ENCODE results near the gene SGSM1. TPM values are rescaled to one million over a fixed set of nuclear protein-coding genes. Genes with fewer than 3 reads are reported as not detected.

SGSM1 gene
- total and polyA plus RNA-seq, 9 donors = 0.08 to 0.76 (median 0.17) TPM

DNA sequence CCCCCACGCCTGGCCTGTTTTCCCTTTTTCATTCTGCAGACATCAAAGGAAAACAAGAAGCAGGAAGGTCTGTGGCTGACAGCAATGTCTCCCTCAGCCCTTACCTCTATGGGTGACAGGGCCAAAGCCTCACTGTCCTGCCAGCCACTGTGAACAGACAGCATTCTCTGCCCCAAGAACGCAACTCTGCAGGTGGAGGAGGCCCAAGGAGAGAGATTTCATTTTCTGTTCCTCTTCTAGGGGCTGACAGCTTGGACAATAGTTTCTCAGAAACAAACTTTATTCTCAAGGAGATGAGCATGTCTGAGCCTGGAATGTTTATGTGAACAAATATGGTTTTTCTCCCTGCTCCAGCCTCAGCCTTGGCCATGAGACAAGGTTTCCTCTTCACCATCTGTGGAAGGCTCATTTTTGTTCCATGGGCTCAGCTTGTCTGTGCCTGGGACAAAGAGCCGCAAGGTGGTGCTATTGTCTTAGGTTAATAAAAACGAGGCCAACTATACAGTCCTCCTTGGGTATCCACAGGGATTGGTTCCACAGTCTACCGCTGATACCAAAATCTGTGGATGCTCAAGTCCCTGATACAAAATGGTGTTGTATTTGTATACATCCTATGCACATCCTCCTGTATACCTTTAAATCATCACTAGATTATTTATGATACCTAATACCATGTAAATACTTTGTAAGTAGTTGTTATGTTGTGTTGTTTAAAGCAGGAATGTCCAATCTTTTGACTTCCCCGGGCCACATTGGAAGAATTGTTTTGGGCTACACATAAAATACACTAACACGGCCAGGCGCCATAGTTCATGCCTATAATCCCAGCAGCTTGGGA lies 37.3 kb upstream of the SGSM1 start:
- Histone ChIP-seq H3K36me3 (ENCODE audit: control insufficient read depth, insufficient read depth, low read length) (no peaks in the 10 kb centered on the region), H3K9me3 (replicated peaks; ENCODE audit: control insufficient read depth, low read depth, low read length) (peaks cover 2% of the 10 kb centered on the region), H3K27me3 (ENCODE audit: control insufficient read depth, insufficient read depth, low read length) (no peaks in the 10 kb centered on the region), H3K4me1 (ENCODE audit: control insufficient read depth, insufficient read depth, low read length) (peaks cover 12% of the 10 kb centered on the region), H3K27ac (ENCODE audit: low read length) (peak overlapping the region; percentile 65), H3K4me3 (ENCODE audit: low read length) (no peak overlapping the region)
- WGBS (ENCODE audit: insufficient coverage) = 75% methylated on average over 1 of the region's 8 CpGs
- peak; percentile 88 for DNase-seq

- WGBS (ENCODE audit: insufficient coverage) = 50% methylated on average over 4 of the region's 7 CpGs
- Histone ChIP-seq H3K4me1 (ENCODE audit: control insufficient read depth, insufficient read depth, low read length) (peaks cover 3% of the 10 kb centered on the region), H3K36me3 (ENCODE audit: control insufficient read depth, insufficient read depth, low read length) (no peaks in the 10 kb centered on the region), H3K27ac (ENCODE audit: low read length) (no peak overlapping the region), H3K4me3 (ENCODE audit: low read length) (no peak overlapping the region), H3K27me3 (ENCODE audit: control insufficient read depth, insufficient read depth, low read length) (no peaks in the 10 kb centered on the region), H3K9me3 (replicated peaks; ENCODE audit: control insufficient read depth, low read depth, low read length) (peaks cover 2% of the 10 kb centered on the region)
- peak; percentile 56 for DNase-seq
These were observed 33.4 kb upstream of the SGSM1 start for GRCh38 chr22:24772493-24773220.

DNA sequence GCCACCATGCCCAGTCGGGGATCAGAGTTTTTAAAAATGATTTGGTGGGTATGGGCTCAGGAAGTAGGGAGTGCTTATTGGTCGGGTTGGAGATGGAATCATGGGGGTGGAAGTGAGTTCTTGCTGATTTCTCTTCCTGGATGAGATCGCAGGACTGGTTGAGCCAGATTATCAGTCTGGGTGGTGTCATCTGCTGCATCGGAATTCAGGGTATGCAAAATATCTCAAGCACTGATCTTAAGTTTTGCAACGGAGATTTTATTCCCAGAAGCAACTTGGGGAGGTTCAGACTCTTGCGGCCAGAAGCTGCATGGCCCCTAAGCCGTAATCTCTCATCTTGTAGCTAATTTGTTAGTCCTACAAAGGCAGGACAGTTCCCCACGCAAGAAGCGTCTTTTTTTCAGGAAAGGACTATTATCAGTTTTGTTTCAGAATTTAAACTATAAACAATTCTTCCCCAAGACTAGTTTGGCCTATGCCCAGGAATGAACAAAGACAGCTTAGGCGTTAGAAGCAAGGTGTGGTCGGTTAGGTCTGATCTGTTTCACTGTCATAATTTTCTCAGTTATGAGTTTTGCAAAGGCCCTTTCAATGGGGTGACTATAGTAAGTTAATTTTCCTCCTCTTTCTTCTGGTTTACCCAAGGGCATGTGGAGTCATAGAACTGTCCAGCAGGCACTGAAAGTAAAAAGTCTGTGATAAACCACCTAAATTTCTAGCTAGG lies 30.1 kb upstream of the SGSM1 start:
- H3K36me3 ChIP-seq (ENCODE audit: control insufficient read depth, insufficient read depth, low read length) = no peaks in the 10 kb centered on the region
- DNase-seq = no peak
- 47% methylated on average over 5 of the region's 11 CpGs for WGBS (ENCODE audit: insufficient coverage)

GRCh38 chr22:24776525-24776924 lies 29.5 kb upstream of the SGSM1 start:
- H3K4me3 ChIP-seq (ENCODE audit: low read length) = no peak overlapping the region
- no peaks in the 10 kb centered on the region for H3K36me3 ChIP-seq (ENCODE audit: control insufficient read depth, insufficient read depth, low read length)
- 67% methylated on average over 3 of the region's 5 CpGs for WGBS (ENCODE audit: insufficient coverage)
- no peak overlapping the region for H3K27ac ChIP-seq (ENCODE audit: low read length)
- H3K27me3 ChIP-seq (ENCODE audit: control insufficient read depth, insufficient read depth, low read length) = no peaks in the 10 kb centered on the region
- DNase-seq = no peak
- no peaks in the 10 kb centered on the region for H3K9me3 ChIP-seq (replicated peaks; ENCODE audit: control insufficient read depth, low read depth, low read length)
- H3K4me1 ChIP-seq (ENCODE audit: control insufficient read depth, insufficient read depth, low read length) = no peaks in the 10 kb centered on the region

More for the DNA sequence above, 30.1 kb upstream of the SGSM1 start:
- no peaks in the 10 kb centered on the region for H3K27me3 ChIP-seq (ENCODE audit: control insufficient read depth, insufficient read depth, low read length)
- H3K4me1 ChIP-seq (ENCODE audit: control insufficient read depth, insufficient read depth, low read length) = no peaks in the 10 kb centered on the region
- no peaks in the 10 kb centered on the region for H3K9me3 ChIP-seq (replicated peaks; ENCODE audit: control insufficient read depth, low read depth, low read length)
- no peak overlapping the region for H3K4me3 ChIP-seq (ENCODE audit: low read length)
- H3K27ac ChIP-seq (ENCODE audit: low read length) = no peak overlapping the region

DNA sequence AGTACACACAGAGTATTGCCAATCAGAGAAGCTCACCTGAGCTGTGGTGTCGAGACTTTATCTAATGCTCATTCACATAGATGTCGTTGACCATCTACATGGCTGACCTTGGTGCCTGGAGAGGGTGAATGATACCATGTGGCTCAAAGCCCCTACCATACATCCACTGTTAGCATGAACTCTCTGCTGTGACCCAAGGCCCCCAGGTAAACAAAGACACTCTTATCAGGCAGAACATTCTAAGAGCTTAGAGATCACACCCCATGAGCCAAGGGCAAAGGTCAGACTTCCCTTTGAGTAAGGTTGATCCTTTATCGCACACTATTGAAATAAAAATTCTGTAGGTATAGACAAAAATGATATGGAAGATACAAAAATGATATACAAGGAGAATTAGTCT lies 16.5 kb upstream of the SGSM1 start:
- Histone ChIP-seq H3K36me3 (ENCODE audit: control insufficient read depth, insufficient read depth, low read length) (no peaks in the 10 kb centered on the region), H3K4me3 (ENCODE audit: low read length) (no peak overlapping the region), H3K27ac (ENCODE audit: low read length) (no peak overlapping the region), H3K27me3 (ENCODE audit: control insufficient read depth, insufficient read depth, low read length) (peaks cover 4% of the 10 kb centered on the region), H3K4me1 (ENCODE audit: control insufficient read depth, insufficient read depth, low read length) (no peaks in the 10 kb centered on the region), H3K9me3 (replicated peaks; ENCODE audit: control insufficient read depth, low read depth, low read length) (no peaks in the 10 kb centered on the region)
- 80% methylated on average over 1 of the region's 3 CpGs for WGBS (ENCODE audit: insufficient coverage)
- no peak for DNase-seq

DNA sequence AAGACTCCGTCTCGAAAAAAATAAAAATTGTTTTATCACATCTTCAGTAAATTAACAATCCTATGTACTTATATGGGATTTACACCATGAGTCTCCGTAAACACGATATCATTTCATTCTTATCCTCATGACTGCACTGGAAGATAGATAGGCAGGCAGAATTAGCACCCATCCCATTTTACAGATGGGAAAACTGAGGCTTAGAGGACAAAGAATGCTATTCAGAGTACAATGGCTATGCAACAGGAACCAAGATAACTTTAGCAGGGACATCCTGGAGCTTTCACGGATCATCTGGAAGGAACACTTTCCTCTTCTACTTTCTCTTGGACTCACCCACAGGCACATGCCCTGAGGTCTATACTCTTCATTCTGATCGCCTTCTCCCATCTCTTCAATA lies 14.6 kb upstream of the SGSM1 start:
- Histone ChIP-seq H3K4me1 (ENCODE audit: control insufficient read depth, insufficient read depth, low read length) (no peaks in the 10 kb centered on the region), H3K27ac (ENCODE audit: low read length) (no peak overlapping the region), H3K36me3 (ENCODE audit: control insufficient read depth, insufficient read depth, low read length) (no peaks in the 10 kb centered on the region), H3K27me3 (ENCODE audit: control insufficient read depth, insufficient read depth, low read length) (peaks cover 4% of the 10 kb centered on the region), H3K9me3 (replicated peaks; ENCODE audit: control insufficient read depth, low read depth, low read length) (no peaks in the 10 kb centered on the region), H3K4me3 (ENCODE audit: low read length) (no peak overlapping the region)
- 100% methylated on average over 1 of the region's 6 CpGs for WGBS (ENCODE audit: insufficient coverage)
- DNase-seq = no peak

DNA sequence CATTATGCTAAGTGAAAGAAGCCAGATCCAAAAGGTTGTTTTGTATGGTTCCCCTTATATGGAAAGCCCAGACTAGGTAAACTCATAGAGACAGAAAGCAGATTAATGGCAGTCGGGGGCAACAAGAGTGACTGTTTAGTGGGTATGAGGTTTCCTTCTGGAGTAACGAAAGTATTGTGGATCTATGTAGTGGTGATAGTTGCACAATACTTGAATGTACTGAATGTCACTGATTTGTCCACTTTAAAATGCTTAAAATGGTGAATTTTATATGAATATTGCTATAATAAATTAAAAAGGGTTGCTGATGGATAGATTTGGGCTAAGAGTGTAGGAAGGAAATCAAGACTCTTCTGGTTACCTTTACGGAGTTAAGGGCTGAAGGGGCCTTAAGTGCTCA lies 10.0 kb upstream of the SGSM1 start:
- Histone ChIP-seq H3K36me3 (ENCODE audit: control insufficient read depth, insufficient read depth, low read length) (no peaks in the 10 kb centered on the region), H3K9me3 (replicated peaks; ENCODE audit: control insufficient read depth, low read depth, low read length) (no peaks in the 10 kb centered on the region), H3K4me3 (ENCODE audit: low read length) (no peak overlapping the region), H3K27ac (ENCODE audit: low read length) (no peak overlapping the region), H3K27me3 (ENCODE audit: control insufficient read depth, insufficient read depth, low read length) (no peaks in the 10 kb centered on the region), H3K4me1 (ENCODE audit: control insufficient read depth, insufficient read depth, low read length) (no peaks in the 10 kb centered on the region)
- WGBS (ENCODE audit: insufficient coverage) = 69% methylated on average over 2 of the region's 3 CpGs
- no peak for DNase-seq

DNA sequence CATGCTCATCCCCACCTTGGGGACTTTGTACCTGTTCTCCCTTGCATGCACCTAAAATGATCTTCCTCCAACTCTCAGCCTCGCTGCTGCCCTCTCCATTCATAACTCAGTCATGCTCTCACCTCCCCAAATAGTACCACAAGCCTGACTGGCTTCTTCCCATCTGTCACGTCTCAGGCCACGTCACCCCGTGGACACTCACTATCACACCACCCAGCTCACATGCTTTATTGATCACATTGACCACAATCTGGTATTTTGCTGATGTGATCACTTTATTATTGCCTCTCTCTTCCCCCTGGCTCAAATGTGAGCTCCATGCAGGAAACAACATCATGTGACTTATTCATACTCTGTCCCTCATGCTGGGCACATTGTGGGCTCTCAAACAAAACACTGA lies 9.2 kb upstream of the SGSM1 start:
- no peaks in the 10 kb centered on the region for H3K36me3 ChIP-seq (ENCODE audit: control insufficient read depth, insufficient read depth, low read length)
- no peaks in the 10 kb centered on the region for H3K27me3 ChIP-seq (ENCODE audit: control insufficient read depth, insufficient read depth, low read length)
- DNase-seq = no peak
- H3K4me3 ChIP-seq (ENCODE audit: low read length) = no peak overlapping the region
- WGBS (ENCODE audit: insufficient coverage) = 61% methylated on average over 4 of the region's 4 CpGs
- no peak overlapping the region for H3K27ac ChIP-seq (ENCODE audit: low read length)
- no peaks in the 10 kb centered on the region for H3K9me3 ChIP-seq (replicated peaks; ENCODE audit: control insufficient read depth, low read depth, low read length)
- H3K4me1 ChIP-seq (ENCODE audit: control insufficient read depth, insufficient read depth, low read length) = no peaks in the 10 kb centered on the region

DNA sequence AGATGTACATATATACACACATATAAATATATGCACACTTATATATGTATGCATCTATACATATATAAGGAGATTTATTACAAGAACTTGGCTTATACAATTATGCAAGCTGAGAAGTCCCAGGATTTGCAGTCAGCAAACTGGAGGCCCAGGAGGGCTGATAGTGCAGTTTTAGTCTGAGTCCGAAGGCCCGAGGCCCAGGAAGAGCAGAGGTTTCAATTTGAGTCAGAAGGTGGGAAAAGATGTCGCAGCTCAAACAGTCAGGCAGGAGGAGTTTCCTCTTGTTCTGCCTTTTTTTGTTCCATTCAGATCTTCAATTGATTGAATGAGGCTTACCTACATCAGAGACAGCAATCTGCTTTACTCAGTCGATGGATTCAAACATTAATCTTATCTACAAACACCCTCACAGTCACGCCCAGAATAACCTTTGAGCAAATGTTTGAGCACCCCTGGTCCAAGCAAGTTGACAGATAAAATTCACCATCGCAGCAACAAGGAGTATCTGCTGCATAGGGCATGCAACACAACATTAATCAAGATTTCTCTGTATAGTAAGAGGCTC lies 4.0 kb upstream of the SGSM1 start:
- Histone ChIP-seq H3K4me1 (ENCODE audit: control insufficient read depth, insufficient read depth, low read length) (peaks cover 6% of the 10 kb centered on the region), H3K9me3 (replicated peaks; ENCODE audit: control insufficient read depth, low read depth, low read length) (no peaks in the 10 kb centered on the region), H3K27me3 (ENCODE audit: control insufficient read depth, insufficient read depth, low read length) (peaks cover 9% of the 10 kb centered on the region), H3K27ac (ENCODE audit: low read length) (no peak overlapping the region), H3K4me3 (ENCODE audit: low read length) (no peak overlapping the region), H3K36me3 (ENCODE audit: control insufficient read depth, insufficient read depth, low read length) (no peaks in the 10 kb centered on the region)
- 60% methylated on average over 1 of the region's 6 CpGs for WGBS (ENCODE audit: insufficient coverage)
- peak; percentile 57 for DNase-seq

GRCh38 chr22:24803064-24803542 lies 2.9 kb upstream of the SGSM1 start:
- Histone ChIP-seq H3K9me3 (replicated peaks; ENCODE audit: control insufficient read depth, low read depth, low read length) (no peaks in the 10 kb centered on the region), H3K36me3 (ENCODE audit: control insufficient read depth, insufficient read depth, low read length) (no peaks in the 10 kb centered on the region), H3K4me3 (ENCODE audit: low read length) (no peak overlapping the region), H3K4me1 (ENCODE audit: control insufficient read depth, insufficient read depth, low read length) (peaks cover 6% of the 10 kb centered on the region), H3K27ac (ENCODE audit: low read length) (no peak overlapping the region), H3K27me3 (ENCODE audit: control insufficient read depth, insufficient read depth, low read length) (peaks cover 10% of the 10 kb centered on the region)
- DNase-seq = no peak
- WGBS (ENCODE audit: insufficient coverage) = 64% methylated on average over 2 of the region's 3 CpGs

Data from muscle of leg (tissue), 11 donors.